Epithelial cell of proximal tubule (primary cell): Measurements from ENCODE around the gene RIMS4. TPM values are rescaled to one million over a fixed set of nuclear protein-coding genes. Genes with fewer than 3 reads are reported as not detected.

Experiments
- DNase-seq: peaks from one replicate; pipeline ENCODE4 v3.0.0-alpha.2; 2011; ENCODE audit warnings: low read depth
- H3K4me3 ChIP-seq: 2 replicates; pipeline ENCODE4 v1.5.1; 2011; ENCODE audit warnings: low read depth, mild to moderate bottlenecking, low read length
- CTCF ChIP-seq: conservative IDR thresholded peaks from 2 replicates; pipeline ENCODE4 v1.5.1; 2012; ENCODE audit warnings: low read depth, mild to moderate bottlenecking, low read length
- total RNA-seq: library from RNA; depleted of rRNA; stranded (reverse); fragments of >200 nt; gene quantifications from 2 replicates; pipeline ENCODE4 v1.2.3, GENCODE V29; 2015

The RIMS4 gene
- total RNA-seq, 1 donor from 2014 or later = not detected

DNA sequence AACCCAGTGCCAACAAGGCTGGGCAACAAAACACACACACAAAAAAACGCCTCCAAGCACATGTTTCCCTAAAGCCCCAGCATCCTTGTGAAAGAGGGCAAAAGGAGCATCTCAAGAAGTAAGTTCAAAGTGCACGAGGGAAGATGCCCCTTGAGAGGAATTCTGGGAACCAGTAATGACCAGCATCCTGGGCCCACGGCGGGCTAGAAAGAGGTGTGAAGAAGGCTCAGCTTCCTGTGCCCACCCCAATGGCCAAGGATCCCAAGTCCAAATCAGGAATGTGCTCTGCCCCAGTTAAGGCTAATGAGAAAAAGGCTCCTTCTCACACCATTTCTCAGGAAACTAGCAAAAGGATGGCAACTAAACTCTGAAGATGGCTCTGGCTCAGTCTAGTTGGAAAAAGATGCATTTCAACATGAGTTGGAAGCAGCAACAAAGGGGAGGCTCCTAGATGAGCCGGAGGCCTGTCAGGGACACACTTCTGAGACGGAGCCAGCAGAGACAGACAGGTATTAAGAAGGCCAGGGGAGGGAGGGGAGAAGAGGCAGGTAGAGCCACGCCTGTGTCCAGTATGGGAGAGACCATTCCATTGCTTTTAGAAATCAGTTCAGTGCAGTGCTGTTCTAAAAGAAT lies 3.2 kb downstream of the RIMS4 start:
- TF ChIP-seq CTCF = no peak
- H3K4me3 ChIP-seq = no peak overlapping the region
- DNase-seq = no peak

DNA sequence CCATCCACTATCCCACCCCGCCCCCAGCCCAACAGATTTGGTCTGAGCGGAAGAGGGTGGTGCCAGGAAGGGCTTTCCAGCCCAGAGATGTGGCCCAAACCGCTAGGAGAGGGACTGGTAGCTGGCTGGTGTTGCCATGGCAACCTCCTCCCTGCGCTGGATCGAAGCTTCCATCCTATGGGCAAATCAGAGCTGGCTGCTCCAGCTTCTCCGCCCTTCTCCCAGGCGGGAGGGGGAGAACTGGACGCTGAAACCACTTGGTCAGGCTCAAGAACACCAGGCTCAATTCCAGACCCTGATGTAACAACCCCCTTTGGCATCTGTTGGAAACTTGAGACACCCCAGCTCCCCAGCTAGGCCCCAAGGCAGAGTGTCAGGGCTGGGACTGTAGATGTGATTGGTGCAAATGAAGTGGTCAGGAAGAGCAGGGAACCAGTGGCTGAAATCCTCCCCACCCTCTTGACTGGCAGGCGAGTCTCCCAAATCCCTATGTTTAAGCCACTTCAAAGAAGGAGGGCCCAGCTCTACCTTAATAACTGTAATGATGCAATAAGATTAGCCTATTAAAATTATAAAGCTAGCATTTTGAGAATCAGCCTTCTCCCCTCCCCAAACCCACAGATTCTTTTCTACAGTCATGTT lies 4.2 kb downstream of the RIMS4 start:
- no peak for DNase-seq
- H3K4me3 ChIP-seq = no peak overlapping the region
- TF ChIP-seq CTCF = no peak

DNA sequence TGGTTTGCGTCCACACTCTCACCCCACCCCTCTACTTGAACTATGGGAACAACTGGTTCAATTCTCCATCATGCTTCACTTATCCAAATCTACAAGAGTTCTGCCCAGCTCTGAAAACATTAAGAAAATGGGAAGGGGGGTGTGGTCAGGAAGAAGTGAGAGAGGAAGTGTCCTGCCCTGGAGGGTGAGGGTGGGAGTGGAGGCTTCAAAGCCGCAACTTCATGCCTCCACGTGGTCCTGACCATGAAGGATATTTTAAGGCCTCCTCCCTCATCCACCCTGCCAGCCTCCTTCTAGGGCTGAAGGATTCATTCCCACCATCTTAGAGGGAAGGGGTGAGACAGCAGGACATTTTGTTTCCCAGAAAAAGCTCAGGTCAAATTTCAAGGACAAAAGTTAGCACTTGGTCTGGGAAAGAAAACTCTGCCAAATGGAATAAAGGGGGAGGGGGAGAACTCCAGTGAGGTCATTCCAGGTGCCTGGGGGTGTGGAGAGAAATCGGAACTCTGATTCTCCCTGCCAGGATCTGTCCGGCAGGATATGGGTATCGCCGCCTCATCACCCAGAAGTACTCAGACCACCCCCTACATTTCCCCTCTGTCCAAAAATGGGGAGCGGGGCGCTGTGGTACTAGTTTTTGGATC lies 4.9 kb downstream of the RIMS4 start:
- no peak for TF ChIP-seq CTCF
- no peak for DNase-seq

GRCh38 chr20:44803383-44803941 lies 6.9 kb downstream of the RIMS4 start:
- DNase-seq = no peak
- H3K4me3 ChIP-seq = no peak overlapping the region
- TF ChIP-seq CTCF = no peak

More for the DNA sequence above, 4.9 kb downstream of the RIMS4 start:
- H3K4me3 ChIP-seq = no peak overlapping the region

GRCh38 chr20:44802702-44803101 lies 7.6 kb downstream of the RIMS4 start:
- DNase-seq = no peak
- no peak overlapping the region for H3K4me3 ChIP-seq
- no peak for TF ChIP-seq CTCF

DNA sequence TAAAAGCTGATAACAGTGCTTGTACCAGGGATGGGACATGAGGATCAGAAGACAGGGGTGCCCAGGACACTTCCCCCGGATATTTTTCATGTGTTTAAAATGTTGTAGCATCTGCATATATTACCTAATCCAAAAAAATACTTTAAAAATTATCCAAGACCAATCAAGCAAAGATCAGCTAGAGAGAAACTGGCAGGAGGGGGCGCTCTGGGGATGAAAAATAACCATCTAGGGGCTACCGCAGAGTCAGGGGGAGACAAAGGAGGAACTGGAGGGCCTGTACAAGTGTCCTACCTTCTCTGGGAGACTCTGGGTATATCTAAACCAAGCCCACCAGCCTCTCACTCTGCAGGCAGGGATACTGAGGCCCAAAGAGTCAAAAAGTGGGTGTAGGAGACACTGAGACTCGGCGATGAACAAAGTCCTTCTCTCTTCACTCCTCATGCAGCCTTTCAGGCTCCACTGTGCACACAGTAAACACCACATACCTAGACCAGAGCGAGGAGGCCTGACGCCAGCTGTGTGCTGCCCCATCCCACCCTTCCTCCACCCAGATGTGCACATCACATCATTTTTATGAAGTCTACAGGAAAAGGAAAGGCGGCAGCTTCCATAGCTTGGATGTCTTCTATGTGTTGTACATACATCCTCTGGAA lies 9.8 kb downstream of the RIMS4 start:
- H3K4me3 ChIP-seq = no peak overlapping the region
- peak; percentile 39 for TF ChIP-seq CTCF
- DNase-seq = no peak
